ENCODE results near the gene GPX3. TPM values are rescaled to one million over a fixed set of nuclear protein-coding genes. Genes with fewer than 3 reads are reported as not detected.

GPX3 gene
- total and polyA plus RNA-seq, 2 of the 13 experiments (the other 11 are each of a cell fraction or from before 2014, with no cell fraction given) = 33.8 to 1,892 TPM

- TF ChIP-seq FOXM1 (CRISPR knock-in tag; IDR thresholded peaks at IDR 0.05) (no peak), LCORL (IDR thresholded peaks at IDR 0.05) (no peak), LCORL (CRISPR knock-in tag; IDR thresholded peaks at IDR 0.05) (0 out of 2 replicates have a peak, but pooled peaks have one; percentile 17), CREB1 (IDR thresholded peaks at IDR 0.05) (no peak), CREB1 (CRISPR knock-in tag; IDR thresholded peaks at IDR 0.05) (no peak), ARID5B (CRISPR knock-in tag; IDR thresholded peaks at IDR 0.05) (peak; percentile 85), AKAP8 (CRISPR knock-in tag; IDR thresholded peaks at IDR 0.05) (no peak), IRX3 (CRISPR knock-in tag; IDR thresholded peaks at IDR 0.05; ENCODE audit: borderline replicate concordance, low read depth) (no peak), ZNF580 (CRISPR knock-in tag; IDR thresholded peaks at IDR 0.05; ENCODE audit: borderline replicate concordance, low read depth) (no peak), SALL1 (CRISPR knock-in tag; IDR thresholded peaks at IDR 0.05) (peak; percentile 56; the same call in 1 of the 2 replicates), NCOA2 (CRISPR knock-in tag; IDR thresholded peaks at IDR 0.05) (peak; percentile 83), ARID4A (CRISPR knock-in tag; IDR thresholded peaks at IDR 0.05; ENCODE audit: borderline replicate concordance) (peak; percentile 14; the same call in 1 of the 2 replicates), ZNF101 (CRISPR knock-in tag; IDR thresholded peaks at IDR 0.05; ENCODE audit: borderline replicate concordance, low read depth) (no peak)
- TF ChIP-seq, protein P1, sequence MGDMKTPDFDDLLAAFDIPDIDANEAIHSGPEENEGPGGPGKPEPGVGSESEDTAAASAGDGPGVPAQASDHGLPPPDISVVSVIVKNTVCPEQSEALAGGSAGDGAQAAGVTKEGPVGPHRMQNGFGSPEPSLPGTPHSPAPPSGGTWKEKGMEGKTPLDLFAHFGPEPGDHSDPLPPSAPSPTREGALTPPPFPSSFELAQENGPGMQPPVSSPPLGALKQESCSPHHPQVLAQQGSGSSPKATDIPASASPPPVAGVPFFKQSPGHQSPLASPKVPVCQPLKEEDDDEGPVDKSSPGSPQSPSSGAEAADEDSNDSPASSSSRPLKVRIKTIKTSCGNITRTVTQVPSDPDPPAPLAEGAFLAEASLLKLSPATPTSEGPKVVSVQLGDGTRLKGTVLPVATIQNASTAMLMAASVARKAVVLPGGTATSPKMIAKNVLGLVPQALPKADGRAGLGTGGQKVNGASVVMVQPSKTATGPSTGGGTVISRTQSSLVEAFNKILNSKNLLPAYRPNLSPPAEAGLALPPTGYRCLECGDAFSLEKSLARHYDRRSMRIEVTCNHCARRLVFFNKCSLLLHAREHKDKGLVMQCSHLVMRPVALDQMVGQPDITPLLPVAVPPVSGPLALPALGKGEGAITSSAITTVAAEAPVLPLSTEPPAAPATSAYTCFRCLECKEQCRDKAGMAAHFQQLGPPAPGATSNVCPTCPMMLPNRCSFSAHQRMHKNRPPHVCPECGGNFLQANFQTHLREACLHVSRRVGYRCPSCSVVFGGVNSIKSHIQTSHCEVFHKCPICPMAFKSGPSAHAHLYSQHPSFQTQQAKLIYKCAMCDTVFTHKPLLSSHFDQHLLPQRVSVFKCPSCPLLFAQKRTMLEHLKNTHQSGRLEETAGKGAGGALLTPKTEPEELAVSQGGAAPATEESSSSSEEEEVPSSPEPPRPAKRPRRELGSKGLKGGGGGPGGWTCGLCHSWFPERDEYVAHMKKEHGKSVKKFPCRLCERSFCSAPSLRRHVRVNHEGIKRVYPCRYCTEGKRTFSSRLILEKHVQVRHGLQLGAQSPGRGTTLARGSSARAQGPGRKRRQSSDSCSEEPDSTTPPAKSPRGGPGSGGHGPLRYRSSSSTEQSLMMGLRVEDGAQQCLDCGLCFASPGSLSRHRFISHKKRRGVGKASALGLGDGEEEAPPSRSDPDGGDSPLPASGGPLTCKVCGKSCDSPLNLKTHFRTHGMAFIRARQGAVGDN (CRISPR knock-in tag; IDR thresholded peaks at IDR 0.05) = no peak
- TF ChIP-seq, protein P2, sequence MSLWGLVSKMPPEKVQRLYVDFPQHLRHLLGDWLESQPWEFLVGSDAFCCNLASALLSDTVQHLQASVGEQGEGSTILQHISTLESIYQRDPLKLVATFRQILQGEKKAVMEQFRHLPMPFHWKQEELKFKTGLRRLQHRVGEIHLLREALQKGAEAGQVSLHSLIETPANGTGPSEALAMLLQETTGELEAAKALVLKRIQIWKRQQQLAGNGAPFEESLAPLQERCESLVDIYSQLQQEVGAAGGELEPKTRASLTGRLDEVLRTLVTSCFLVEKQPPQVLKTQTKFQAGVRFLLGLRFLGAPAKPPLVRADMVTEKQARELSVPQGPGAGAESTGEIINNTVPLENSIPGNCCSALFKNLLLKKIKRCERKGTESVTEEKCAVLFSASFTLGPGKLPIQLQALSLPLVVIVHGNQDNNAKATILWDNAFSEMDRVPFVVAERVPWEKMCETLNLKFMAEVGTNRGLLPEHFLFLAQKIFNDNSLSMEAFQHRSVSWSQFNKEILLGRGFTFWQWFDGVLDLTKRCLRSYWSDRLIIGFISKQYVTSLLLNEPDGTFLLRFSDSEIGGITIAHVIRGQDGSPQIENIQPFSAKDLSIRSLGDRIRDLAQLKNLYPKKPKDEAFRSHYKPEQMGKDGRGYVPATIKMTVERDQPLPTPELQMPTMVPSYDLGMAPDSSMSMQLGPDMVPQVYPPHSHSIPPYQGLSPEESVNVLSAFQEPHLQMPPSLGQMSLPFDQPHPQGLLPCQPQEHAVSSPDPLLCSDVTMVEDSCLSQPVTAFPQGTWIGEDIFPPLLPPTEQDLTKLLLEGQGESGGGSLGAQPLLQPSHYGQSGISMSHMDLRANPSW (CRISPR knock-in tag; IDR thresholded peaks at IDR 0.05; ENCODE audit: borderline replicate concordance) = no peak
These were observed 15.9 kb upstream of the GPX3 start (continued) for GRCh38 chr5:151004499-151004898.
